ENCODE results near the gene SYK.

Gene SYK

GRCh38 chr9:90854637-90855175, 53.1 kb downstream of the SYK start:
- no peak for DNase-seq

- no peak for DNase-seq
Observed at GRCh38 chr9:90855208-90855902, 53.7 kb downstream of the SYK start.

GRCh38 chr9:90857091-90857490, 55.5 kb downstream of the SYK start:
- DNase-seq: no peak

DNA sequence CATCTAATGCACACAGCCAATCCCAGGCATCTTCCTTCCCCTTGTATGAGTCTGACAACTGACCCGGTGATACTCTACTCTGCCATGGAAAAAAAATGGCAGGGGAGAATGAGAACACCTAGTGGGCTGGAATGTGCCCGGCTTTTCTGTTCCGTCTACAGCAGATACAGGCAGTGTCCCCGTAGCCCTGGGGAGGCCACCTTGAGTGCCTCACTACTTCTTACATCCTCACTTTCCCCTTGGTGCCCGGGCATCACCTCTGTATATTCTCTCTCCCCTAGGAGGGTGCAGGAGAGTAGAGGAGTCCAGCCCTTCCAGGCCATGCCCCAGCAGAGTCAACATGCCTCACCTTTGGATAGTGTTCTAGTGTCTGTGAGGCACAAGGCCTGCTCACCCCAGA, 56.2 kb downstream of the SYK start:
- no peak for DNase-seq

- peak; percentile 26 to 29 for DNase-seq
Observed at GRCh38 chr9:90858457-90858901, 56.9 kb downstream of the SYK start.

DNA sequence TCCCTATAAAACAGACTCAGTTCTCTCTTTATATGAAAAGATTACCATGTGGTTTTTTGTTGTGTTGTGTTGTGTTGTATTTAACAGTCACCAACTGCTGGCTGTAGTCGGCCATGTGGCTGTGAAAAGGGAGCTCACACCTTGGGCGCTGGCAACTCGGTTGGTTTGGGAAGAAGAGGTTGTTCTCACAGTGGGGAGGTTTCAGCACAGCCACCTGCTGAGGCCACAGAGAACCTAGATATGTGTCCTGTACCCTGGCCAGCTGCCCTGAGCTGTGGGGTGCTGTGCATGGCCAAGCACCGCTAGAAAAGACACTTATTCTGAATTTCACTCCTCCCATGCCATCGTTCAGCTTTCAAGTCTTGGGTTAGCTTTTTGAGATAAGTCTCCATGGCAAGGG, 58.8 kb downstream of the SYK start:
- DNase-seq: peak in 1 of 2 experiments; percentile 28

DNA sequence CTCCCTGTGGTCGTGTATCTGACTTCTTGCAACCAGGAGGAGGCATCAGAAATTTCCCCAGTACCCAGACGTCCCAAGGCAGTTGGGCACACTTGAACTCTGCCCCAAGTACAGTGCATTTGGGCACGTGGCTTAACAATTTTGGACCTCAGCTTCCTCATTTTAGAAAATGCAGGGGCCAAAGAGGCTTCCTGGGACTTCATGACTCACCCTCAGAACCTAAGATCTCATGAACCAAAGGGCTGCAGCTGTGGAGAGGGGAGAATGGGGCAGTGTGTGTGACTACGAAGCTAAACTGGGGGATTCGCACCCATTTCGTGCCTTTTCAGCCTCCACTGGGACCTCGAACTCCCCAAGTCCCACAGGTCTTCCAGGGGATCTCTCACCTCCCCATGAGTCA, 59.2 kb downstream of the SYK start:
- peak; percentile 93 for DNase-seq

GRCh38 chr9:90861380-90861779, 59.8 kb downstream of the SYK start:
- DNase-seq: no peak

GRCh38 chr9:90861826-90862740, 60.5 kb downstream of the SYK start:
- DNase-seq: no peak

- DNase-seq: peak; percentile 22 to 33
Observed at GRCh38 chr9:90864779-90865178, 63.2 kb downstream of the SYK start.

DNA sequence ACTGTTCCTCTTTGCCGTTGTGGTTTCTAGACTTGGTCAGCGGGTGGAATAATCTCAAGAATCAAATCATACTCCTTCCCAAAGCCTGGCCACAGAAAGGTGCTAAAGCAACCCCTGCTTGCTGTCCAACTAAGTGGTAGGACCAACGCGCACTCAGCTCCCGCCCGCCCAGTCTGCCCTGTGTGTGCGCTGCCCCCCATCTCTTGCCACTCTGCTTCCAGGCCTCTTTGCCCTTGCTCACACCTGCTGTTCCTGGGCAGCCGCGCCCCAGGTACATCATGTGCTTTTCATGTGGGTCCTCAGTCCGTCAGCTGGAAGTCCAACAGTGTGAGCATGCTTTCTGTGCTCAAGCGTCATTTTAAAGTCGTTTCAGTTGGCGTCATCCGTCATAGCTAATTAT, 65.5 kb downstream of the SYK start:
- no peak for DNase-seq

DNA sequence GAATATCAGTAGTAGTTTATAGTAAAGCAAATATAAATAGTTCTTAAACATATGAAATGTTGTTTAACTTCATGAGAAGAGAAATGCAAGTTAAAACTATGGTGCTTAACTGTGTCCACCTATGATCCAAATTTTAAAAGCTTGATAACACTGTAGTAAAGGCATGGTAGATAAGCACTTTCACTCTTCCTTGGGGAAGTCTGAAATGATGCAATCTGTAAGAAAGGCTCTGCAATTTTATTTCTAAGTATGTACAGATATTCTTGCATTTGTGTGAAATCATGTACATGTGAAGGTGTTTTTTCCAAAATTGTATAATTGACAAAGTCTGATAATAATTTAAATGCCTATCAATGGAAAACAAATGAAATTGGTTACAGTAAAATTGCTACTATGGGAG, 66.9 kb downstream of the SYK start:
- no peak for DNase-seq

- no peak for DNase-seq
Observed at GRCh38 chr9:90869361-90869760, 67.7 kb downstream of the SYK start.

DNA sequence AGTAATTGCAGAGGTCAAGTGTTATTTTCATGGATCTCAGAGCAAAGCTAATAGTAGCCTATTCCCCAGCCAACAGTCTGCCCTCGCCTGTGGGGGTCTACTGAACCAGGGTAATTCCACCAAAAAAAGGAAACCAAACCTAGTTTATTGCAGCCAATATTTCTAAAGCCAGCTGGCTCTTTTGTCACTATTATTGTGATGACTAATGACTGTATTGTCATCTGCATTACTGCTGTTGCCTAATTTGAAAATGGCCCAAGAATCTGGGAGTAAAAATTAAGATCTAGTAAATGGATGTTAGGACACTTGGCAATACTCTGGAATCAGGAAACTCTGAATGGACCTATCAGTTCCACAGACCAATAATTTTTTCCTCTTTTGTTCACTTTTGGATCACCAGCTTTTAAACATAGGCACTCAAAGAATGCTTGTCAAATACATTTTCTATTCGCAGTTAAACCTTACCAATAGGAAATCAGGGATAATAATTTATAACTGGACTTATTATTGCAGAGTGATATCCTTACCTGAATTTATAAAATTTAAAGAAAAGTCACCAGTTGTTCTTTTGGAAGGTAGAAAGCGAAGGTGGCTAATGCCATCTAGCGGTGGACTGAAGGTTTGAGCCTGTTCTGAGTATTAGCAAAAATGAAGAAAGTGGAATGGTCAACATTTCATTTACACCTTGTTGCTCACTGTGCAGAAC, 69.2 kb downstream of the SYK start:
- peak; percentile 62 to 65 for DNase-seq

DNA sequence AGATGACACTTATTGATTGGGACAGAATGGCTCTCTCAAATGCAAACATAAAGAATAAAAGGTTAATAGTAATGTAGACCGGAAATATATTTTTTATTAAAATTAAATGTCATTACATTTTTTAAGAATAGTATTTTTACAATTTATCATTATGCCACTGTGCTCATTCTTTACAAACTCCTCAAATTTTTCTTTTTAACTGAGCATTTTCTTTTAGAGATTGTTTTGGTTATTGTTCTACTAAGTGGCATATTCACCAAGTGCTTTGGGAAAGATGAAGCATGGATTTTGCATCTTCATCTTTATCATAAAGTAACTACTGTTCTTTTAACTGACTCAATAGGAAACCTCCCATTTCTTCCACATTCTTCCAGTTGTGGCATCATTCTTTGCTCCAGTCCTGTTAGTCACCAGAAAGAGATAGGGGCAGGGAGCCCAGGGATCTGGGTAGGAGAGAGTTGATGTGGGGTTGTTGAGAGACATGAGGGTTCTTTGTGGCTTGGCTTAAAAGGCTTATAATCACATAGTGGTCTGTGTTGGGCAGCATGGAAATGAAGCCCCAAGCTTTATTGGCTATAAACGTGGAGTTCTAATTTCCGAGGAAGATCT, 69.8 kb downstream of the SYK start:
- DNase-seq: no peak

DNA sequence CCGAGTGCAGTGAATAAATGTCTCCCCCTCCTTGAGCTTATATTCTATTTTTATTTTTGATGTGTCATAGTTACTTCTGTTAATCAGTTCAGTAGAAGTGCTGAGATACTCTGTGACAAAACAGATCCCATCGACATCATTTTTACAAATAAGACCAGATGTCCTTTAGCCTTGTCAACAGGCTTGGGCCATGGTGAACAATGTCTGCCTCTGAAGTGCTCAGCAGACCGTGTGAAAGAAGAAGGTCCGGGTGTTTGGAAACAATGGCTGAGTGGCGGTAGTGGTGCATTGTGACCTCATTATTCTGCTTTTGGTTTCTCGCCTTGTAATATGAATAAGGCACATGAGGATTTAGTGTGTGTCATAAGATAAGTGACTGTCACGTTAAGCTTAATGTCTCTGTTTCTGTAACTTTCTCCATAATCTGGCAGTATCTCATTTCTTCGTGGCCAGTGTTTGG, 71.2 kb downstream of the SYK start:
- no peak for DNase-seq

GRCh38 chr9:90873422-90873821, 71.8 kb downstream of the SYK start:
- no peak for DNase-seq

DNA sequence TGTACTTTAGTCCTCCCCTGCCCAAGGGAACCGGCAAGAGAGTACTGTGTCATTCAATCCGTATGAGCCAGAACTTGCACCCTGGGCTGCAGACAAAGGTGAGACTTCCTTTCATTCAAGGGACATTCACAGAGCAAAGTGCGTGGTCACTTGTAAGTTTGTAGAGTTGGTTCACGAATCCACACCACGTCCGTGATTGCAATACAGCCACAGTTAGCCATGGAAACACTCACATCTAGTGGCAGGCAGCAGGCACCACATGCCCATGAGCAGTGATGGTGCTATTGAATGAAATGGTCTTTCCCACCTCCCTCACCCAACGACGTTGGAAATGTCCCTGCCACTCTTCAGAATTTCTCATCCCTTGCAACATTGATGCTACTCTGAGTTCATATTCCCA, 72.6 kb downstream of the SYK start:
- DNase-seq: no peak

DNA sequence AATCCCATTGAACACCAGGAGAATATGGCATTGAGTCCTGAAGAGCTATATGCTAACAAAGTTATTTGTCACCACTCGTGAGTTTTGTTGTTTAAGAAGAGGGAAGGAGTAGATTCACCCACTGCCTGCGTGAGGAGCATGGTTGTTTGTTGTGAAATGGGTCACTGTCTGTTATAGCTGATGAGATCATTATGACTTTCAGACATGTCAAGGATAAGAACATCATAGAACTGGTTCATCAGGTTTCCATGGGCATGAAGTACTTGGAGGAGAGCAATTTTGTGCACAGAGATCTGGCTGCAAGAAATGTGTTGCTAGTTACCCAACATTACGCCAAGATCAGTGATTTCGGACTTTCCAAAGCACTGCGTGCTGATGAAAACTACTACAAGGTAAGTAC, 76.9 kb downstream of the SYK start:
- DNase-seq: no peak

DNA sequence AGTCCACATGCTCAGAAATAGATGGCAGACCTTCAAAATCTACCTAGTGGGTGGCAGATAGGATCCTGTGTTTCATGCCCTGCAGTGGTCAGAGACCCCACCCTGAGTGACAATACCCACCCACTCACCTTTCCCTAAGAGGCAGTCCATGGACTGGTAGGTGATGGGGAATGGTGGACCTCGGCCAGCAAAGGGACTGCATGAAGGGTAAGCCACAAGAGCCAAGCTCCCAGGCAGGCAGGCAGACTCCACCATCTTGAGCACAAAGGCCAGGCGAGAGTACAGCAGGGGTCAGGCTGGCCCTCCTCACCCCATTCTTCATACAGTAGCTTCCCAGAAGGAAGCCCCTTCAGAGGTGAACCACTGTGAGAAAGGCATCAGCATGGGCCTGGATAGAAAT, 78.4 kb downstream of the SYK start:
- no peak for DNase-seq

GRCh38 chr9:90880669-90881068, 79.0 kb downstream of the SYK start:
- DNase-seq: no peak

DNA sequence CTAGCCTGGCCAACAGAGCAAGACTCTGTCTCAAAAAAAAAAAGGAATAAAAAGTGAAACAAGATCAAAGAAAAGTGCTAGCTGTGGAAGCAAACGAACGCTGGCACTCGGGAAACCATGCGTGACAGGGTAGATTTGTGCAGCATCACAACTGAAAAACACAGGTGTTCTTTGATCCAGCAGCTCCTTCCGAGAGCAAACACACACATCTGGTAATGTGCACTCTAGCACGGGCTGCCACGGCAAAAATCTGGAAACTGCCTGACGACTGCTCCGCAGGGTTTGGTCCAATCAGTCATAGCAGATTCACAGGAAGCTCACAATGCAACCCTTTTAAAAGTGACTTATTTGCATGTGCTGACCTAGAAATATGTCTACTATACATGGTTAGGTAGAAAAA, 80.0 kb downstream of the SYK start:
- DNase-seq: no peak
